Stomach (tissue), 4 donors: ENCODE results near the gene CAPN10.

Experiments
- CTCF ChIP-seq, 7 experiments: fragments of 450-650 bp in 4 of 7; fragments of 200-600 bp in 3 of 7; sonication (generic) in 3 of 7; IDR thresholded peaks; one replicate each; pipeline ENCODE4 v1.5.1; 2016 to 2019; ENCODE audit warnings: antibody characterized with exemption in 7 of 7, control low read depth in 2 of 7, mild to moderate bottlenecking in 1 of 7
- EP300 ChIP-seq: sonication (generic); formaldehyde crosslinking; IDR thresholded peaks from one replicate; pipeline ENCODE4 v1.6.1; 2017; ENCODE audit warnings: antibody characterized with exemption
- POLR2A ChIP-seq, 4 donors: fragments of 450-650 bp; IDR thresholded peaks; one replicate each; pipeline ENCODE4 v1.6.1; 2016; ENCODE audit warnings: antibody characterized with exemption in 4 of 4, control low read depth in 2 of 4, mild to moderate bottlenecking in 1 of 4, moderate library complexity in 1 of 4
- POLR2AphosphoS5 ChIP-seq, 3 donors: sonication (generic); formaldehyde crosslinking; IDR thresholded peaks; one replicate each; pipeline ENCODE4 v1.6.1; 2016; ENCODE audit warnings: antibody characterized with exemption in 3 of 3

GRCh38 chr2:240572141-240573031 lies 14.1 kb upstream of the CAPN10 start:
- TF ChIP-seq POLR2A (IDR thresholded peaks at IDR 0.05) (no peak), CTCF (IDR thresholded peaks at IDR 0.05) (no peak), EP300 (no peak), POLR2AphosphoS5 (IDR thresholded peaks at IDR 0.05) (no peak)
